Measurements from ENCODE around the gene PTPRN2. TPM values are rescaled to one million over a fixed set of nuclear protein-coding genes. Genes with fewer than 3 reads are reported as not detected.

The PTPRN2 gene
- total and polyA plus RNA-seq, 9 of the 15 experiments (the other 6 are each of a cell fraction or from before 2014, with no cell fraction given) = not detected

GRCh38 chr7:158546626-158547025, 41.0 kb downstream of the PTPRN2 start:
- H3K27me3 ChIP-seq (ENCODE audit: control insufficient read depth in 2 of 2, insufficient read depth in 2 of 2, low read length in 2 of 2) = peaks cover 71 to 93% of the 10 kb centered on the region in 2 experiments
- ChIA-PET POLR2A (interaction anchor here (0.5 to 1.2 kb wide), 2 partner anchors 9 to 148 kb away, joined by 3 read pairs; no protein-coding TSS in a partner anchor), CTCF (ENCODE audit: low intra/inter-chr PET ratio) (no interaction called here)
- H3K9me1 ChIP-seq (ENCODE audit: control insufficient read depth, insufficient read depth, low read length) = no peaks in the 10 kb centered on the region
- ATAC-seq = no peak
- no peak overlapping the region for H2AFZ ChIP-seq (ENCODE audit: low read depth, low read length)
- no peak for FAIRE-seq
- peaks cover 0 to 34% of the 10 kb centered on the region in 2 experiments; a peak in 3 of 5 replicates for H3K4me1 ChIP-seq (replicated peaks in 1 of 2; ENCODE audit: control insufficient read depth in 2 of 2, insufficient read depth in 2 of 2, low read length in 2 of 2)
- no peak overlapping the region; a peak in 1 of 4 replicates for H3K9ac ChIP-seq (ENCODE audit: insufficient read depth in 1 of 2, low read depth in 2 of 2, low read length in 2 of 2)
- BruUV-seq (replicated peaks) = no TSS peak
- H4K20me1 ChIP-seq (replicated peaks; ENCODE audit: control insufficient read depth, insufficient read depth, low read length) = no peaks in the 10 kb centered on the region; the same call in 1 of the 2 replicates
- intact Hi-C loops (cut with micrococcal nuclease) (no loop called here), in situ Hi-C loops (cut with MboI) (no loop called here)
- H3K4me2 ChIP-seq (ENCODE audit: insufficient read depth, low read length) = no peak overlapping the region
- TF ChIP-seq ZFP1 (CRISPR knock-in tag; IDR thresholded peaks at IDR 0.05) (no peak), HMGN3 (IDR thresholded peaks at IDR 0.05; ENCODE audit: borderline replicate concordance, extremely low read depth, insufficient read length, low read depth, low read length) (peak; percentile 27)
- no peaks in the 10 kb centered on the region for H3K79me2 ChIP-seq (ENCODE audit: control insufficient read depth, insufficient read depth, low read length)
- H3K27ac ChIP-seq (ENCODE audit: extremely low read depth, low read depth, low read length) = no peak overlapping the region
- H3K9me3 ChIP-seq (replicated peaks; ENCODE audit: control insufficient read depth, insufficient read depth, low read depth, low read length) = no peaks in the 10 kb centered on the region
- no peaks in the 10 kb centered on the region for H3K36me3 ChIP-seq (ENCODE audit: control insufficient read depth, insufficient read depth, low read length)
- DNase-seq (ENCODE audit: extremely low read depth in 1 of 4, low spot score in 3 of 4) = no peak
- no peak overlapping the region for H3K4me3 ChIP-seq
- WGBS (ENCODE audit: insufficient coverage, low coverage, missing lambda C conversion rate) = 2% methylated on average over 11 of the region's 11 CpGs

GRCh38 chr7:158546214-158546613, 41.4 kb downstream of the PTPRN2 start:
- WGBS (ENCODE audit: insufficient coverage, low coverage, missing lambda C conversion rate) = under 1% methylated on average over 16 of the region's 16 CpGs
- H3K9me1 ChIP-seq (ENCODE audit: control insufficient read depth, insufficient read depth, low read length) = no peaks in the 10 kb centered on the region
- DNase-seq (ENCODE audit: extremely low read depth in 1 of 4, low spot score in 3 of 4) = no peak
- no peaks in the 10 kb centered on the region for H3K36me3 ChIP-seq (ENCODE audit: control insufficient read depth, insufficient read depth, low read length)
- no peak overlapping the region; a peak in 1 of 4 replicates for H3K9ac ChIP-seq (ENCODE audit: insufficient read depth in 1 of 2, low read depth in 2 of 2, low read length in 2 of 2)
- no peak overlapping the region for H3K4me3 ChIP-seq
- CTCF ChIA-PET (ENCODE audit: low intra/inter-chr PET ratio) = no interaction called here
- no peaks in the 10 kb centered on the region for H3K79me2 ChIP-seq (ENCODE audit: control insufficient read depth, insufficient read depth, low read length)
- no peaks in the 10 kb centered on the region; the same call in 1 of the 2 replicates for H4K20me1 ChIP-seq (replicated peaks; ENCODE audit: control insufficient read depth, insufficient read depth, low read length)
- H3K27ac ChIP-seq (ENCODE audit: extremely low read depth, low read depth, low read length) = no peak overlapping the region
- intact Hi-C loops (cut with micrococcal nuclease) = no loop called here
- no peaks in the 10 kb centered on the region for H3K9me3 ChIP-seq (replicated peaks; ENCODE audit: control insufficient read depth, insufficient read depth, low read depth, low read length)
- H2AFZ ChIP-seq (ENCODE audit: low read depth, low read length) = no peak overlapping the region
- no peak for ATAC-seq
- in situ Hi-C loops (cut with MboI) = no loop called here
- H3K4me2 ChIP-seq (ENCODE audit: insufficient read depth, low read length) = no peak overlapping the region
- no peak for FAIRE-seq
- H3K4me1 ChIP-seq (replicated peaks in 1 of 2; ENCODE audit: control insufficient read depth in 2 of 2, insufficient read depth in 2 of 2, low read length in 2 of 2) = peaks cover 0 to 34% of the 10 kb centered on the region in 2 experiments; a peak in 3 of 5 replicates
- no TSS peak for BruUV-seq (replicated peaks)
- H3K27me3 ChIP-seq (ENCODE audit: control insufficient read depth in 2 of 2, insufficient read depth in 2 of 2, low read length in 2 of 2) = peaks cover 75 to 97% of the 10 kb centered on the region in 2 experiments
- POLR2A ChIA-PET = interaction anchor here (1.1 to 1.2 kb wide), 2 partner anchors 9 to 530 kb away, joined by 3 to 4 read pairs; no protein-coding TSS in a partner anchor
- no peak for TF ChIP-seq ZBTB49 (CRISPR knock-in tag; IDR thresholded peaks at IDR 0.05; ENCODE audit: borderline replicate concordance)
- no peak for TF ChIP-seq GMEB1 (CRISPR knock-in tag; IDR thresholded peaks at IDR 0.05)
- no peak for TF ChIP-seq BRD9 (IDR thresholded peaks at IDR 0.05; ENCODE audit: low read depth, partially characterized antibody)
- TF ChIP-seq SAP30 (IDR thresholded peaks at IDR 0.05; ENCODE audit: borderline replicate concordance, insufficient read depth, low read depth, low read length, poor library complexity, severe bottlenecking) = no peak
- no peak for TF ChIP-seq ZNF395 (CRISPR knock-in tag; IDR thresholded peaks at IDR 0.05)
- no peak for TF ChIP-seq SAFB (IDR thresholded peaks at IDR 0.05; ENCODE audit: borderline replicate concordance, low read depth, low read length)
- no peak for TF ChIP-seq ZKSCAN3 (CRISPR knock-in tag; IDR thresholded peaks at IDR 0.05)
- no peak for TF ChIP-seq BRD4 (IDR thresholded peaks at IDR 0.05)
